HG02870 (cell line): ENCODE results near the gene ITSN2.
"Not testable (repeated sequence)": the region's sequence is repeated elsewhere in the genome, so short reads cannot be mapped to it uniquely, and the experiment has no call there.

Experiments used
- ATAC-seq: cut with Tn5 transposase; IDR thresholded peaks from one replicate; pipeline ENCODE4 v1.9.1; 2021; ENCODE audit warnings: mild to moderate bottlenecking, moderate library complexity; ENCODE audit not compliant: unreplicated experiment

The ITSN2 gene

GRCh38 chr2:24360050-24360962 is at the start of gene ITSN2:
TSS of gene ITSN2 (minus strand) at chr2:24360536. CDS start at chr2:24328082, 32,454 bp downstream.
- ATAC-seq = peak; percentile 70

GRCh38 chr2:24409171-24409570 is 48.8 kb upstream of the ITSN2 start:
- ATAC-seq = no peak

GRCh38 chr2:24408704-24409103 is 48.4 kb upstream of the ITSN2 start:
- not testable (repeated sequence) for ATAC-seq

- ATAC-seq = no peak
Observed at GRCh38 chr2:24404491-24404921, 44.2 kb upstream of the ITSN2 start.

- no peak for ATAC-seq
Observed at GRCh38 chr2:24403832-24404212, 43.5 kb upstream of the ITSN2 start.

GRCh38 chr2:24403168-24403831 is 43.0 kb upstream of the ITSN2 start:
- ATAC-seq = no peak

- ATAC-seq = no peak
Observed at GRCh38 chr2:24402242-24403097, 42.1 kb upstream of the ITSN2 start.

- ATAC-seq = no peak
Observed at GRCh38 chr2:24400207-24400907, 40.0 kb upstream of the ITSN2 start.

GRCh38 chr2:24399434-24400206 is 39.3 kb upstream of the ITSN2 start:
- ATAC-seq = no peak

GRCh38 chr2:24394998-24395397 is 34.7 kb upstream of the ITSN2 start:
- no peak for ATAC-seq

GRCh38 chr2:24392542-24393059 is 32.3 kb upstream of the ITSN2 start:
- ATAC-seq = no peak

GRCh38 chr2:24385366-24385765 is 25.0 kb upstream of the ITSN2 start:
- ATAC-seq = no peak

- ATAC-seq = no peak
Observed at GRCh38 chr2:24382363-24383073, 22.2 kb upstream of the ITSN2 start.

- no peak for ATAC-seq
Observed at GRCh38 chr2:24380820-24381219, 20.5 kb upstream of the ITSN2 start.

- ATAC-seq = no peak
Observed at GRCh38 chr2:24375349-24376087, 15.2 kb upstream of the ITSN2 start.

- no peak for ATAC-seq
Observed at GRCh38 chr2:24374301-24374700, 14.0 kb upstream of the ITSN2 start.

- ATAC-seq = no peak
Observed at GRCh38 chr2:24372033-24372432, 11.7 kb upstream of the ITSN2 start.

GRCh38 chr2:24365826-24366225 is 5.5 kb upstream of the ITSN2 start:
- ATAC-seq = no peak
